A204.1 (cell line): ENCODE measurements around the gene RBCK1.

ENCODE experiments used
- FAIRE-seq: peaks from 2 replicates; lab custom pipeline; 2012; peaks lifted over from hg19 to GRCh38; lab: Jason Lieb, UNC

The RBCK1 gene

GRCh38 chr20:418858-419365 is 10.8 kb downstream of the RBCK1 start:
- FAIRE-seq = no peak

- FAIRE-seq = no peak
These were observed 11.6 kb downstream of the RBCK1 start for GRCh38 chr20:419556-420165.

- no peak for FAIRE-seq
These were observed 12.1 kb downstream of the RBCK1 start for GRCh38 chr20:420166-420620.

- no peak for FAIRE-seq
These were observed 12.8 kb downstream of the RBCK1 start for GRCh38 chr20:420721-421574.

- no peak for FAIRE-seq
These were observed 13.7 kb downstream of the RBCK1 start for GRCh38 chr20:421685-422250.

GRCh38 chr20:426566-426965 is 18.5 kb downstream of the RBCK1 start:
- FAIRE-seq = no peak

GRCh38 chr20:427401-427800 is 19.3 kb downstream of the RBCK1 start:
- FAIRE-seq = no peak

GRCh38 chr20:427849-428657 is 20.0 kb downstream of the RBCK1 start:
- no peak for FAIRE-seq

- no peak for FAIRE-seq
These were observed 20.6 kb downstream of the RBCK1 start for GRCh38 chr20:428658-429200.

GRCh38 chr20:430091-430999 is 22.2 kb downstream of the RBCK1 start:
- no peak for FAIRE-seq

- FAIRE-seq = peak; percentile 40
These were observed 23.2 kb downstream of the RBCK1 start for GRCh38 chr20:431012-431904.

GRCh38 chr20:432208-432607 is 24.1 kb downstream of the RBCK1 start:
- no peak for FAIRE-seq

- no peak for FAIRE-seq
These were observed 24.7 kb downstream of the RBCK1 start for GRCh38 chr20:432677-433299.

GRCh38 chr20:433300-433975 is 25.3 kb downstream of the RBCK1 start:
- FAIRE-seq = no peak

GRCh38 chr20:434221-434620 is 26.1 kb downstream of the RBCK1 start:
- no peak for FAIRE-seq

- no peak for FAIRE-seq
These were observed 26.7 kb downstream of the RBCK1 start for GRCh38 chr20:434661-435419.

GRCh38 chr20:435558-435957 is 27.5 kb downstream of the RBCK1 start:
- no peak for FAIRE-seq

- no peak for FAIRE-seq
These were observed 28.4 kb downstream of the RBCK1 start for GRCh38 chr20:436476-436875.
